ENCODE results near the gene SLC38A3.

Gene SLC38A3

DNA sequence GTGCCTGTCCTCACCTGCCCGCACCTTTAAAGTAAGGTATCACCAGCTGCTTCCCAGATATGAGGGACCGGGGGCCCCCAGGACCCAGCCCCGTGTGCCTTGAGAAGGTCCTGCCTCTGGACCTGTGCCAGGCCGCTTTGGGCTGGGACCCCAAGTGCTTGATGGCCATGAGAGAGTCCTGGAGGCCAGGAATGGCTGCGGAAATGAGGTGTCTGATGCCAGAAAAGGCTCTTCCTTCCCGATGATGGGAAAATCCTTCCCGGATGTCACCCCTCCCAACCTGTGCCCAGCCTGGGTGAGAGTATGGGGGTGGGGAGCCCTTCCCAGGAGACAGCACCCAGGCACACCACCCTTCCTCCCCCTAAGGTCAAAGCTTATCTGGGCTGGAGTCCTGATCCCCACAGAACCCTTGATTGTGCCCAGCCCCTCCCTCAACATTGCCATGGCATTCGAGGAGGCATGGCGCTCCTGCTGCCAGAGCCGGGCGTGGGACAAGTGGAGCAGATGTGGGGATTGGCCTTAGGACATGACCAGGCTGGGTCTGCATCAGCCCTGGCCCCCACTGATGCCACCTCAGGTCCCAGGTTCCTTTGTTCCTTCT is 35.7 kb upstream of the SLC38A3 start:
- no peak for DNase-seq

DNA sequence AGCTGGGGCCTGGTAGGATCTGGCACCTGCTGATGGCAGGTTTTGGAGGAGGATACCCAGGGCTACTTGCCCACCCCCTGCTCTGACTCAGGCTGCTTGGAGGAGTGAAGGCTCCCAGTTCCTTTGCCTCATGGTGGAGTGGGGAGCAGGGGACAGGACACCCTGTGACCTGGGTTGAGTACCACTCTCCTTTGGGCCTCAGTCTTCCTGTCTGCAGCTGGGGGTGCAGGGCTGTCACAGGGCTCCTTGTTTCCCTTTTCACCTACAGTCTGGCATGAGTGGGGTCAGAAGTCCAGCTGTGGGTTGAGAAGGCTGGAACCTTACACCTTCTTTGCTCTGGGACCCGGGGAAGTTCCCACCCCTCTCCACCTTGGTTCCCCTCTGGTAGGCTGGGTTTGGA is 35.2 kb upstream of the SLC38A3 start:
- DNase-seq, result no peak

DNA sequence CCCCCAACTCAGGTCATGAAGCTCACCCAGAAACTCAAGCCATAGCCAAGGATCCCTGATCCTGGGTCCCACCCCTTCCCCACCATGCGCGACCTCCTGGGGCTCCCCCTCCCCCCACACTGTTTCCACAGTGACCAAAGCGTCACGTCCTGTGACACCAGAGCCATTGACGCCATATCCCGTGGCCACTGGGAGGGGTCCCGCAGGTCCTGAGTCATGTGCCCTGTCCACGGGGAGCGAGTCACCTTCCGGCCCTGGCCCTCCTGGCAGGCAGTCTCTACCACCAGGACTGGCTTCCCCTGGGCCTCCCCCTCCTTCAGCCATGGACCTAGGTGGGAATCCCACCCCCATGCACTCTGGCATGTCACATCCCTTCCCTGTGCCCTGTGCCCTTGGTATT is 34.4 kb upstream of the SLC38A3 start:
- DNase-seq, result no peak

DNA sequence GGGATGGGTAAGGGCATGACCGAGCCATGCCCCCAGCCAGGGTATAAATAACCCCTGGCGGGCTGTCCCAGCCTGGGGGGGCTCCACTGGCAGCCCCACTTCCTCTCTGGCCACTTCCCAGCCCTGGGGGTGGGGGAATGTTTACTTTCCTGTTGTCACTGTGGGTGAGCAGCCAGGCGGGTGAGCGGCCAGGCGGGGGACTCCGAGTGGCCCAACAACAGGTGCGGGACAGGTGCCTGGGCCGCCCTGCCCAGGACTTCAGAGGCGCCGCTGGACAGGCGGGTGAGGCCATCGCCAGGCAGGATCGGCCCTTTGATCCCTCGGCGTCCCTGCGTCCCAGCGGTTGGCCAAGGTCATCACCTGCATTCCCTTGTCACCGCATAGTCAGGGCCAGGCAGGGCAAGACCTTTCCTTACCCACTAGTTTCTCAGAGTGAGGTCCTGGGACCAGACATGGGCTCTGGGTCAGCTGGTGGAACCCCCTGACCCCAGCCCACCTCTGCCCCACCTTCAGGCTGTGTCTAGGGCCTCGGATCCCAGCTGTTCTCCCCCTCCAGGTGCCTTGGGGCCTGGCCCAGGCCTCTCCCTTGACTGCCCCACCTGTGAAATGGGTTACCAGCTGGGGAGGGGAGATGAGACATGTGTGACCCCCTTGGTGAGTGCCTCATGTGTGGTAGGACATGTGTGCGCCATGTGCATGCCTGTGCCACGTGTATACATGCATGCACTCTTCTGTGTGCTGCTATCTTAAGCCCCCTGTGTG is 33.4 kb upstream of the SLC38A3 start:
- no peak for DNase-seq

DNA sequence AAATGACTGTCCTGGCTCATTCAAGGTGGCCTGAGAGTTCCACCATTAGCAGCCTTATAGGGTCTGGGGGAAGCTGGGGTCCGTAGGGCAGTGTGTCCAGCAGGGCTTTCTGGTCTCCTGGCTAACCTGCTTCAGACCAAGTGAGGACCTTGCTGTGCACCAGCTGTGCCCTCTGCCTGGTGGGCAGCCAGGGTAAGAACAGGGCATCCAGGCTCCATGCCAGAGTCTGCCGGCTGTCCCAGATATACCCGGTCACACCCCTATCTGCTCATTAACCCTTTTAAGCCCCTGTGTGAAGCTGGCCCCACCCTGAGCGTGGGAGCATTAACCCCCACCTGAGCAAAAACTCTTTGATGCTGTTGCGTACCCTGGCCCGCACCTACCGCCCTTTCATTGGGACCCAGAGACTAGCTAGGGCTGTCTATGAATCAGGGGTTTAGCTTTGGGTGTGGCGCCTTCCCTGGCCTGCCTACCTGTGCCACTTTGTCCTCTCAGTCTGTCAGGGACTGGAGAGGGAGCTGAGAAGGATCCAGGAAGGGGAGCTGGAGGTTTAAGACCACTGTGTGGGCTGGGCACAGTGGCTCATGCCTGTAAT is 32.3 kb upstream of the SLC38A3 start:
- DNase-seq, result no peak

DNA sequence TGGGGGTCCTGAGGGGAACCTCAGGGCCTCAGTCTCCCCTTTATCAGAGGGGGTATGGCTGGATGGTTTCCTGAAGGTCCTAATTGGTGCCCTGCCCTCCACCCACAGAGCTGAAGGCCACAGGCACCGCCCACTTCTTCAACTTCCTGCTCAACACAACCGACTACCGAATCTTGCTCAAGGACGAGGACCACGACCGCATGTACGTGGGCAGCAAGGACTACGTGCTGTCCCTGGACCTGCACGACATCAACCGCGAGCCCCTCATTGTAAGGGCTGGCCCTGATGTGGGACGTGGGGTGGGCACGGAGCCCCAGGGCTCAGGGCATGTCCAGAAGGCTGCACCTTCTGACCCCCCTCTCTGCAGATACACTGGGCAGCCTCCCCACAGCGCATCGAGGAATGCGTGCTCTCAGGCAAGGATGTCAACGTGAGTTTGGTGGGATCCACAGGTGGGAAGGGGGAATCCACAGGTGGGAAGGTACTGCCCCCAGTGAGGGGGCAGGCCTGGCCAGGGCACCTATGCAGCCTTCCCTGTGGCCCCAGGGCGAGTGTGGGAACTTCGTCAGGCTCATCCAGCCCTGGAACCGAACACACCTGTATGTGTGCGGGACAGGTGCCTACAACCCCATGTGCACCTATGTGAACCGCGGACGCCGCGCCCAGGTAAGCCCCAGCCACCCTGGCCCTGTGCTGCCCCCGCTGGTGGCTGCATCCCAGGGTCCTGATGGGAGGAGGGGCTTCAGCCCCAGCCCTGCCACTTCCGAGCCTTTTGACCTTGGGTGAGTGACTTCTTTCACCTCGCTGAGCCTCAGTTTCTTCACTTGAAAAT is 31.2 kb upstream of the SLC38A3 start:
- no peak for DNase-seq

DNA sequence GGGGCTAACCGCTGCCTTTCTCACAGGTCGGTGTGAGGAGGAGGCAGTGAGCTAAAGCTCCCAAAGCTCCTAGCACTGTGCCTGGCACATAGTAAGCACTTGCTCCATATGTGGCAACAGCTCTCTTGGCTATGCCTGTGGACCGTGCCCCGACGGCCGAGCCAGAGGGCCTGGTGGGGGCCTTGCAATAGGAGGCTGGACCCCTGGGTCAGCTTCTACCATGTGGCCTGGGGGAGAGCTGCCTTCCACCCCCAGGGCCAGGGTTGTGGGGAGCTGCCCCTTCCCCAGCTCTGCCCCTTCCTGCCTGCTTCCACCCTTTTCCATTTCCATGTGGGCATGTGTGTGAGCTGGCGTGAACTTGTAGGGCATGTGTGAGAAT is 30.6 kb upstream of the SLC38A3 start:
- no peak for DNase-seq

DNA sequence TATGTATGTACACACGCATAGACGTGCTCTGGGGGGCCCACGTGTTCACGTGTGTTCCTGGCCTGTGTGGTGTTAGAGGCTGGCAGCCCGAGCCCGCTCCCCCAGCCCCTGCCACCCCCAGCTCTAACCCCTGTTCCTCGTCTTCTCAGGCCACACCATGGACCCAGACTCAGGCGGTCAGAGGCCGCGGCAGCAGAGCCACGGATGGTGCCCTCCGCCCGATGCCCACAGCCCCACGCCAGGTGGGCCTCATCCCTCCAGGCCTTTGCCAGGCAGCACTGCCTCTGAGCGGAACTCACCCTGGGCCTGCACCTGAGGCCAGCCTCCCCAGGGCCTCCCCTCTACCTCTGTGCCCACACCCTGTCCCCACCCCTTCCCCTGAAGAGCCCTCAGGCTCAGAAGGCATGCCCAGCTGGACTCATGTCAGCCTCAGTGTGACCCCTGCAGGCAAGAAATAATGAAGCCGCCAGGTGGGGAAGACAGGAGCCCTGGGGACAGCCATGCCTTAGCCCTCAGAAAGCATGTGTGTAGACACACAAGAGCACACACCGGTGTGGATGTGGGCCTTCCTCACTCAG is 30.0 kb upstream of the SLC38A3 start:
- DNase-seq, result no peak

DNA sequence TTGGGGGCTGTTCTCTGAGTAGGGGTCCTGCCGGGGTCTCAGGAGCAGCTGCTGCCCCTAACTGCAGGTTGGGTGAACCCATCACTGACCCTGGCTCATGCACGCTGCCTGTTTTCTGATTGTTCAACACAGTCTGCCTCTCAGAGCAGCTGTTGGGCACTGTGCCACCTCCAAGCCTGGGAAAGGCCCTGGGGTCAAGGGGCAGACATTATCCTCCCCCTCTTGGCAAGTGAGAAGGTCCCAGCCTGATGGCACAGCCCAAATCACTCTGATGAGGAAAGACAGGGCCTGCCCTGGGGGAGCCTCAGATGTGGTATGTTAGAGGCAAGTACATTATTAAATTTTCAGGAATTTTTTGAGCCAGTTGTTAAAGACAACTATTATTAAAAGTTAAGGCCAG is 27.7 kb upstream of the SLC38A3 start:
- peak; percentile 54 for DNase-seq

DNA sequence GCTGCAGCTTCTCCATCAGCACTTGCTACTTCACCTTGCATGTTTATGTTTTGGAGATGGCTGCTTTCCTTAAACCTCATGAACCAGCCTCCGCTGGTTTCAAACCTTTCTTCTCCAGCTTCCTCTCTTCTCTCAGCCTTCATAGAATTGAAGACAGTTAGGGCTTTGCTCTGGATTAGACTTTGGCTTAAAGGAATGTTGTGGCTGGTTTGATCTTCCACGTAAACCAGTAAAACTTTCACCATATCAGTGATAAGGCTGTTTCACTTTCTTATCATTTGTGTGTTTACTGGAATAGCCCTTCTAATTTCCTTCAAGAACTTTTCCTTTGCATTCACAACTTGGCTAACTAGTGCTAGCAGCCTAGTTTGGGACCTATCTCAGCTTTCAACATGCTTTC is 25.4 kb upstream of the SLC38A3 start:
- DNase-seq, result no peak

DNA sequence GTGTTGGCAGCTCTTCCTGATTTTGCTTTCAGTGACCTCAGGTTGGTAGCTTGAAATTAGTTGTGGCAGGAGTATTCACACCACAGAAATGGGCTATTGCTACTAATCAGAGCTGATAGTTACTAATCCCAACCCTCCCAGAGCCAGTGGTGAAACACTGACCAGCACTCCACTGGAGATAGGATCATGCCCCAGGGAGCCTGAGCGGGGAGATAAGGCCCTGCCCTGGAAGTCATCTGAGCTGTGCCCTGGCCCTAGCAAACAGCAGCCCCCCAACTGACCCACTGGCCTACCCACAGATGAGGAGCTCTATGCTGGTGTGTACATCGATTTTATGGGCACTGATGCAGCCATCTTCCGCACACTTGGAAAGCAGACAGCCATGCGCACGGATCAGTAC is 23.1 kb upstream of the SLC38A3 start:
- no peak for DNase-seq

DNA sequence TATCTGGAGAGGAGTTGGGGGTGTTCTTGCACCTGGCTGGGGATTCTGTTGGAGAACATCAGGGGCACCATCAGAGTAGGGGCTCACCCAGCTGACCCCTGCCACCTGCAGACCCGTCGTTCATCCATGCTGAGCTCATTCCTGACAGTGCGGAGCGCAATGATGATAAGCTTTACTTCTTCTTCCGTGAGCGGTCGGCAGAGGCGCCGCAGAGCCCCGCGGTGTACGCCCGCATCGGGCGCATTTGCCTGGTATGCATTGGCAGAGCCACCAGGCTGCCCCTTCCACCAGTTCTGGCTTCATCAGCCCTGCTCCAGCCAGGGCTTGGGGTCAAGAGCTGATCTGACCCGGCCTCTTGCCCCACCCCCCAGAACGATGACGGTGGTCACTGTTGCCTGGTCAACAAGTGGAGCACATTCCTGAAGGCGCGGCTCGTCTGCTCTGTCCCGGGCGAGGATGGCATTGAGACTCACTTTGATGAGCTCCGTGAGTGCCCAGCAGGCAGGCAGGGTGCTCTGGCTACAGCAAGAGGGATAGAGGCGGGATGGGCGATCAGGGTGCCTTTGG is 22.5 kb upstream of the SLC38A3 start:
- no peak for DNase-seq

DNA sequence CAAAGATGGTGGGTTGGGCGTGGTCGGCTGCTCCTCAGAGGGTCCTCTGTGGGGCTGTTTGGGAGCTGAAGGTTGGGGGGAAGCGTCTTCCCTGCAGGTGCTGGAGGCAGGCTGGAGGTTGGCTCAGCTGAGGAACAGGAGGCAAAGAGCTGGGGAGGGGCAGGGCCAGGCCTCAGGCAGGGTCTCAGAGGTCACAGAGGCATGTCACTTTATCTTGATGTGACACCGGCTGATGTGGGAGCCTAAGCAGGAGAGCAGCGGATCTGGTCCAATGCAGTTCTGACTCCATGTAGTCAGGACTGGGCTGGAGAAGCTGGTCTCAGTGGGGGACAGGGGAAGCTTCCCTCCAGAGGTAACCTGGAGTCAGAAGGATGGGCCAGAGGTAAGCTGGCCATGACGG is 21.3 kb upstream of the SLC38A3 start:
- DNase-seq, result no peak

DNA sequence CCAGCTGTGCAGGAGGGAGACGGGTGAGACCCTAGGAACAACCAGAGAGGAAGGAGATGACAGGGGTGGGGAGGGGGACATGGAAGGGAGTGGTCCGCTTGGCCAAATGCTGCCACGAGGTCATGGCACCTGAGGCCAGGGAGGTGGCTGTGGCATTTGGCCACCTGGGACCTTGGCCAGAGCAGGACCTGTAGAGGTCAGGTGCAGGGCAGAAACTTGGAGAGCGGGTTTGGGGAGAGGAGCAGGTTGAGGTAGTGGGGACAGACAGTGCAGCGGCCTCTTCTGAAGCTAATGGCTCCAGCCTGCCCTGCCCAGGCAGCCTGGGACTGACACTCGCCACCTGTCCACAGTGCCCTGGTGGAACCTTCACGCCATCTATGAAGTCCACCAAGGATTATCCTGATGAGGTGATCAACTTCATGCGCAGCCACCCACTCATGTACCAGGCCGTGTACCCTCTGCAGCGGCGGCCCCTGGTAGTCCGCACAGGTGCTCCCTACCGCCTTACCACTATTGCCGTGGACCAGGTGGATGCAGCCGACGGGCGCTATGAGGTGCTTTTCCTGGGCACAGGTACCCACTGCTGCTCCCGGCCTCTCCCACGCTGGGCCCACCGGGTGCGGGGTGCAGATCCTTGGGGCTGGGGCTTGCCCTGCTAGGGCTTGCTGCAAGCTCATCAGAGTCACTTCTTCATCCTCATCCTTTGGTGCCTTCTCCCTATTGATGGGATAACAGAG is 20.7 kb upstream of the SLC38A3 start:
- no peak for DNase-seq

DNA sequence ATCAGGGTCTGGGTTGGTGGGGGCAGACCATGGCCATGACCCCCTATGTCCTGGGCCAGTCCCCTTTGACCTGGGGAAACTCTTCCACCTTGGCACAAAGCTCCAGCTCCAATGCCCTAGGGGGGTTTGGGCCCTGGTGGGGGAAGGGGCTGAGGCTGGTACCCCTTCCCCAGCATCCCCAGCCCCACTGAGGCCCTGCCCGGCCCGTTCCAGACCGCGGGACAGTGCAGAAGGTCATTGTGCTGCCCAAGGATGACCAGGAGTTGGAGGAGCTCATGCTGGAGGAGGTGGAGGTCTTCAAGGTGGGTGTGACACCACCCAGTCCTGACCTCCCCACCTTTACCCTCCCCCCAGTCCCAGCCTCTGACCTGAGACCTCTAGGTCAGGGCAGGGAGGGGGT is 19.8 kb upstream of the SLC38A3 start:
- no peak for DNase-seq

DNA sequence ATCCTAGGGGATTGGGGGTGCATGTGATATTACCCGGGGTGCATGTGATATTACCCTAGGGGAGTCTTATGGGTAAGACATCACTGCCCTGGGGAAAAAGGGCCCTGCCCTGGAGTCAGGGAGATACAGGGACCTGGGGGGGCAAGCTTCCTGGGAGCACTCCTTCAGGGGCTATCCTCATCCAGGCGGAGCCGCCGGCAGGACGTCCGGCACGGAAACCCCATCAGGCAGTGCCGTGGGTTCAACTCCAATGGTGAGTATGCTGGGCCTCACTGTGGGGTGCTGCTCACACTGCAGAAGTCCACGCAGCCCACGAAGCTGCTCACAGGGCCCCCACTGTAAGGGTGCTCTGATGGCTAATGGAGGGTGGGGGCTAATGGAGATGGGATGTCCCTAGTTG is 19.0 kb upstream of the SLC38A3 start:
- DNase-seq, result no peak

DNA sequence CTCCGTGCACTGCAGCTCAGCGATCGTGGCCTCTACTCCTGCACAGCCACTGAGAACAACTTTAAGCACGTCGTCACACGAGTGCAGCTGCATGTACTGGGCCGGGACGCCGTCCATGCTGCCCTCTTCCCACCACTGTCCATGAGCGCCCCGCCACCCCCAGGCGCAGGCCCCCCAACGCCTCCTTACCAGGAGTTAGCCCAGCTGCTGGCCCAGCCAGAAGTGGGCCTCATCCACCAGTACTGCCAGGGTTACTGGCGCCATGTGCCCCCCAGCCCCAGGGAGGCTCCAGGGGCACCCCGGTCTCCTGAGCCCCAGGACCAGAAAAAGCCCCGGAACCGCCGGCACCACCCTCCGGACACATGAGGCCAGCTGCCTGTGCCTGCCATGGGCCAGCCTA is 17.3 kb upstream of the SLC38A3 start:
- no peak for DNase-seq

DNA sequence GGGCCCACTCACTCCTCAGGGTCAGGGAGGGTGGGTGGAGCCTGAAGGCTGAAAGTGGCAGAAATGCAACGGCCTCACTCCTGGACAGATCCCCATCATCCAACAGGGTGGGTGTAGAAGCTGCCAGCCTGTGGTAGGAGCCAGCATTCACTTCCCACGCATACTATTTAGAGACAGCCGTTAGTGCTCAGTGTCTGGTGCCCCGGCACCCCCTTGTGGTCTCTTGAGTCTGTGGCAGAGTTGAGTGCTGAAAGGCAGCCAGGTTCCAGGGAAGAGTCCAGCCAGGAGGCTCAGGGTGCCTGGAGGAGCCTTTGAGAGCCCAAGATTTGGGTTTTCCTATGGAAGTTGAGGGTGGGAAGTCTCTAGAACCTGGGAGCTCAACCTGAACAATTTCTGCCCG is 15.8 kb upstream of the SLC38A3 start:
- peak; percentile 78 for DNase-seq

DNA sequence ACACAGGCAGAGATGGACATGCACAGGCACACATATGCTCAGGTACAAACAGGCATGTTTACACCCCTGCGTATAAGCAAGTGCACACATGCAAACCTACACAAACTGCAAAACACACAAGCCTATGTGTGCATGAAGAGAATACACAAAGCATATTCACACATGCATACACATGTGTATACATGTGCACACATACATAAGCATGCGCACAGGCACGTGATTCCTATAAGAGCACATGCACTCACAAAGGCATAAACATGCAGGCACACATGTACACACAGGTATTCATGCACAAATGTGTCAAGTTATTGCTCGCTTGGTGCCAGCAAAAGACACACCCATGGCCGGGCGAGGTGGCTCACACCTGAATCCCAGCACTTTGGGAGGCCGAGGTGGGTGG is 15.1 kb upstream of the SLC38A3 start:
- no peak for DNase-seq

DNA sequence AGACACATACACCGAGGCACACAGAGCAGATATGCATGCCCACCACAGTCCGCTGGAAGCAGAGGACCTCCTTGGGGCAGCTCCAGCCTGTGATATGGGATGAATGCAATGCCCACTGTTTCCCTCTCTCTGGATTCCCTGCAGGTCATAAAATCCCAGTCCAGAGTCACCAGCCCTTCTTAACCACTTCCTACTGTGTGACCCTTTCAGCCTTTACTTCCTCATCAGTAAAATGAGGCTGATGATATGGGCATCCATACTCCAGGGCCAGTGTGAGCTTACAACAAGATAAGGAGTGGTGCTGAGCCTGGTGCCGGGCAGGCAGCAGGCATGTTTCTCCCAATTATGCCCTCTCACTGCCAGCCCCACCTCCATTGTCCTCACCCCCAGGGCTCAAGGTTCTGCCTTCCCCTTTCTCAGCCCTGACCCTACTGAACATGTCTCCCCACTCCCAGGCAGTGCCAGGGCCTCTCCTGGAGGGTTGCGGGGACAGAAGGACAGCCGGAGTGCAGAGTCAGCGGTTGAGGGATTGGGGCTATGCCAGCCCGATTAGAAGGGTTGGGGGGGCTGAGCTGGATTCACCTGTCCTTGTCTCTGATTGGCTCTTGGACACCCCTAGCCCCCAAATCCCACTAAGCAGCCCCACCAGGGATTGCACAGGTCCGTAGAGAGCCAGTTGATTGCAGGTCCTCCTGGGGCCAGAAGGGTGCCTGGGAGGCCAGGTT is 14.0 kb upstream of the SLC38A3 start, which contains the start of gene GNAT1:
Gene GNAT1 (plus strand): TSS at position 675 of the 725 bp plus-strand sequence. CDS start 116 bp downstream, outside the sequence.
- DNase-seq, result no peak

DNA sequence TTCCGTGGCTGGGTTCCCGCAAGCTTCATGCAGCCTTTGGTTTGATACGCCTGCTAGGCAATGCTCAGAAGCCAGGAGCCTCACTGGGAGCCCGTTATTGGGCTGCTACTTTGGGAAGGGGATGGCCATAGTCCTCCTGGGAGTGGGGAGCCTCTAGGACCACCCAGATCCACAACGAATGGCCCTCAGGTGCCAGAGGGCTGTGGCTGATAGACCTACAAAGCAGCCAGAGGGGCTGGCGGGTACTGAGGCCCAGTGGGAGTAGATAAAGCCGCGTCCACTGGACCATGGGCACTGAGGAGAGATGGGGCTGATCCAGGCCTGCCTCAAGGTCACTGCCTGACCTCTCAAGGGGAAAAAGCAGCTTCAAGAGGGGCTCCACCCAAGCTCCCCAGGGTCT is 12.9 kb upstream of the SLC38A3 start:
- no peak for DNase-seq
